GM18499 (cell line): ENCODE data around the gene TIMM22.
"Not testable (repeated sequence)": the region's sequence is repeated elsewhere in the genome, so short reads cannot be mapped to it uniquely, and the experiment has no call there.

ENCODE experiments used
- ATAC-seq: cut with Tn5 transposase; IDR thresholded peaks from one replicate; pipeline ENCODE4 v1.9.1; 2021; ENCODE audit warnings: moderate number of reproducible peaks; ENCODE audit not compliant: insufficient read depth, unreplicated experiment

Gene TIMM22

DNA sequence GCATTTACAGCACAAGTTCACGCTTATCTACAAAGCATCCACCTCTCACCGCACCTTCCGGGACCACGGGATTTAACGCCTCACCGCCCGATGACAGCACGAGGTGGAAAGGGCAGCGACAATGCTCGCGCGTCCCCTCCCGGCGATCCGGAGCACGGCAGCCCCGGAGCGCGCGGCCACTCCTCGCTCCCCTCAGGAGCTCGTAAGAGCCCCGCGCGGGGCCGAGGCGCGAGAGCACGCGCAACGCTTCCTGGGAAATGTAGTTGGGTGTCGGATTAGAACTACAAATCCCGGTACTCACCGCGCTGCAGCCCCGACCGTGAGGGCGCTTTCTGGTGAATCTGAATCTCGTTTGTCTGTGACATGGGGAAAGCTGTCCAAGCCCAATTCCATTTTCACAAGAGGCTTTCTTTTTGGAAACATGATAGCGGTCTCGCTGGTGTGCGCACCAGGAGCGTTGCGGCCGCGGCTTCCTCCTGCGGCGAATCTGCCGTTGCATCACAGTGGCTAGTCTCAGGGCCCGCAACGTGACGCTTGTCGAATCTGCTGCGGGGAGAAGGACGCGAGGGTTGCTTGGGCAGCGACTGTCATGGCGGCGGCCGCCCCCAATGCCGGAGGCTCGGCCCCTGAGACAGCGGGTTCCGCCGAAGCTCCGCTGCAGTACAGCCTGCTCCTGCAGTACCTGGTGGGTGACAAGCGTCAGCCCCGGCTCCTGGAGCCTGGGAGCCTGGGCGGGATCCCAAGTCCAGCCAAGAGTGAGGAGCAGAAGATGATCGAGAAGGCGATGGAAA, at the start of gene TIMM22:
TIMM22 (plus strand) TSS at position 576 of the 791 bp plus-strand sequence; CDS start at position 590, 14 bp downstream.
- peak; percentile 71 for ATAC-seq

DNA sequence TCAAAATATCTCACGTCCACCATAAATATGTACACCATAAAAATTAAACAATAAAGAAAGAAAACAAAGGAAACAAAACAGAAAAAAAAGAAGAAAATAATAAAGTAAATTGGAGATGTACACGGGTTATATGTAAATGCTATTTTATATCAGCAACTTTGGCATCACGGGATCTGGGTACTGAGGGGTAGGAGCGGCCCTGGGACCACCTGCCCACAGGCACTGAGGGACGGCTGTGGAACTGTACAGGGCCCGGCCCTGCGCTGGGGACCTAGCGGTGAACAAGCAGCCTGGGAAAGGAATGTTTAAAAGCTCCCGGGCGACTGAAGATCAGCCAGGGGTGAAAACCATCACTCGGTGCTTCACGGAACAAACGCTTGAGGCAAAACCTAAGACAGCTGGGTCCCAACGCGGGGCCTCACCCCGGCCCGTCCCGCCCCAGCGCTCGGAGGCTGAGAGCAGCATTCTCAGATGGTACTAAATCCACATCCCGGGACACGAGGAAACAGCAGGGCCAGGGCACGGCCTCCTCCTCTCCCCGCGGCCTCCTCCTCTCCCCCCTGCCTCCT, 48.6 kb upstream of the TIMM22 start:
- no peak for ATAC-seq

DNA sequence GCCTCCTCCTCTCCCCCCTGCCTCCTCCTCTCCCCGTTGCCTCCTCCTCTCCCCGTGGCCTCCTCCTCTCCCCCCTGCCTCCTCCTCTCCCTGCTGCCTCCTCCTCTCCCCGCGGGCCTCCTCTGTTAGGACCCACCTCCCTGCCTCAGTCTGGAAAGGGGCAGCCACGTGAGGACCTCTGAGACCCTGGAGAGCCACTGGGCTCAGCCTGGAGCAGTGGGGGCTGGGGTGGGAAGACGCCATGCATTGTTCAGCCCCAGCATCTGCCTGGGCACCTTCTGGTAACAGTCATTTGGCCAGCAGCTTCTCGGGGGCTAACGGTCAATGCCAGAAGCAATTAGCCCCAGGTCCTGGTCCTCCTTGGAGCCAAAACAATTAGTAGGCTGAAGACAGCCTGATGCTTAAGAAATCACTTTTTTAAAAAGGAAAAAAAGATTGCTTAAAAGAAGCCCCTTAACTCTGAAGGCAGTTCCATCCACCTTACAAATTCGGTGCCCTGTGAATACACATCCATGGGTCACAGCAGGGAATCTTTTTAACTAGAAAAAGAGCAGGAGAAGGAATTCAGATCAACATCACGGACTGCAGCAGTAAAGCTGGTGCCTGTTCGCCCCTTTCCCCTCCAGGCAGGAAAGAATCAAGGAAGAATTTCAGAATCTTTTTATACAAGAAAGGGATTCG, 47.2 kb upstream of the TIMM22 start:
- ATAC-seq, result no peak

DNA sequence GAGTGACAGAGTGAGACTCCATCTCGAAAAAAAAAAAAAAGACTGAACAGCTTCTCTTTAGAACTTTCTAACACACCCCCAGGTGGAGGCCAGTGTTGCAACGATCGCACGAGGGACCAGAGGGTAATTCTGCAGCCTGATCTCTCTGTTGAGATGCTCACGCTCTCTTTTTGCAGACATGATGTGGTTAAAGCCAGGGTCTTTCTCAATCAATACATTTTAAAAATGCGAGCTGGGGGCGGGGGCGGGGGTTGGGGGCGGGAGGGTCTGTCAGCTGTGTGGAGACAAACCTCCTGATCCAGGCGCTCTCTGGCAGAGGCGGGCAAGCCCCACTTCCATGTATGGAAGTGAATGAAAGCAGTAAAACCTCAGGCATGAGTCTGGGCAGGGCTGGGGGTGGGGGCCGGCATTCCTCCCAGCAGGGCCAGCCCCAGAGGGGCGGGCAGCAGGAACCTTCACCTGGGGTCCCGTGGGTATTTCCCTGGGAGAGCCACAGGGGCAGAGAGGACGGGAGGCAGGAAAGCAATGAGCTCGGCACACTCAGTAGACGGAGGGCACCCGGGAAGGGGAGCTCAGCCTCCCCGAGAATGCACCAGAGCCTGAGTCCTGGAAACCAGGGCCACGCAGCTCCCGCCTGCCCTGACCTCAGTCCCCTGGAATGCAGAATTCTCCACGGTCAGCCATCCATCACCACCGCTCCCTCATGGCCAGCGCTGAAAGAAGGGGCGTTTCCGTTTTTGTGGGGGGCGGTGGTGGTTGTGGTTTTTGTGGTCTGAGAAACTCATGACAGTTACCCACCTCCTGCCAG, 45.4 kb upstream of the TIMM22 start:
- no peak for ATAC-seq

DNA sequence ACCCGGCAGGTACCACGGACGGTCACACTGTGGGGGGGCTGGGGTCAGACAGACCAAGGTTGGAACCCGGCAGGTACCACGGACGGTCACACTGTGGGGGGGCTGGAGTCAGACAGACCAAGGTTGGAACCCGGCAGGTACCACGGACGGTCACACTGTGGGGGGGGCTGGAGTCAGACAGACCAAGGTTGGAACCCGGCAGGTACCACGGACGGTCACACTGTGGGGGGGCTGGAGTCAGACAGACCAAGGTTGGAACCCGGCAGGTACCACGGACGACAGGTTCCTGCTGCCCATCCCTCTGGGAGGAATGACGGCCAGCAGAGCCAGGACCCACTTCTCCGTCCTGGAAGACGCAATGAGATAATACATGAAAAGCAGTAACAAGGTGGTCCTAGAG, 44.3 kb upstream of the TIMM22 start:
- not testable (repeated sequence) for ATAC-seq

DNA sequence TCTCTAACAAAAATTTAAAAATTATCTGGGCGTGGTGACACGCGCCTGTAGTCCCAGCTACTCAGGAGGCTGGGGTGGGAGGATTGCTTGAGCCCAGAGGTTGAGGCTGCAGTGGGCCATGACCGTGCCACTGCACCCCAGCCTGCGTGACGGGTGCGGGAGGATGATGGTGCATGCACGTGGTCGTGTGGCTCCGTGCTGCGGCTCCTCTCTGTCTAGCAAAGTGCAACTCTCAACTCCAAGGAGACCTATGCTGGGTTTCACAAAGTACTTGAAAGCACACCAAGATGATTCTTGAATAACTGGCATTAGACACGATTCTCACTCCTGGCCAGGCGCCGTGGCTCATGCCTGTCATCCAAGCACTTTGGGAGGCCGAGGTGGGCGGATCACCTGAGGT, 43.2 kb upstream of the TIMM22 start:
- no peak for ATAC-seq

DNA sequence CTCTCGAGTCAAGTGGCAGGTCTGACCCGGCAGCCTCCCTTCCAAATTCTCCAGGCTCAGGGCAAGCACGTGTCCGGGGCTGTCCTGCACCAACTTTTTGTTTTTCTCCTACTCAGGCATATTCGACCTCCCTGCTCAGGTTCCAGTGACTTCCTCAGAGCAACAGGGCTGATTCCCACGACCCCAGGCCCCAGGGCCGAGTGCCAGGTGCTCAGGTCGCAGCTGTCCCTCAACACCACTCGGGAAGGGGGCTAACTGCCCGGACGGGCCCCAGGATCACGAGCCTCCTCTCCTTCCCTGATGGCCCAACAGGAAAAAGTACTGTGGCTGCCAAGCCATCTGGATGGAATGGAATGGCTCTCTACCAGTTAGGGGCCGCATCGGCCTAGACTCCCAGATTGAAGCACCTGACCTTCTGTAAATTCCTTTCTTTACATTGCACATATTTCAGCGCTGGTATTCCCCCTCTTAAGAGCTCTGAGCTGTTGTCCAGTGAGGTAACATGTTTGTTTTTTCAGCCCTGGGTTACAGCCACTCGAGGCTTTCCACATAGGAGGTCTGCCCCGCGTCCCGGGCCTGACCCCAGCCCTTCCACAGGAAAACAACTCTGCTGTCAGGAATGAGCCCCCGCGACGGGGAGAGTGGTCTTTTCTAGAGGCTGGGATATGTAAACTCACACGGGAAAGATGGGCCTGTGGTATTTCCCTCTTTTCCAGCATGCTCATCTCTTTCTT, 42.3 kb upstream of the TIMM22 start:
- ATAC-seq, result no peak

DNA sequence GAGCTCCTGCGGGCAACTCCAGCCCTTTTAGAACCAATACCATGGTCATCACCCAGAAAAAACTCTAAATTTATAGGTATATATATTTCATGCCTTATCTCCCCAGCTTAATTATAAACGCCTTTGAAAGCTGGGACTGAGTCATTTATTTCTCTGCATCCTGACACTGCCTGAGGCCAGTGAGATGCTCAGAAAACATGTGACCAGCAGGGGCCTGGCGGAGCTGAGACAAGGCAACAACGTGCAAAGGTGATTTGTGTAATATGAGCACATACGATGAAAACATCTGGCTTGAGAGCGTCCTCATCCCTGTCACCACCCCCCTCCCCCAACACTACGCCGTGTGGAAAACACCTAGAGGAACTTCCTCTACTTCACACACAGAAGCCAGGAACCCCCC, 40.0 kb upstream of the TIMM22 start:
- ATAC-seq, result no peak

DNA sequence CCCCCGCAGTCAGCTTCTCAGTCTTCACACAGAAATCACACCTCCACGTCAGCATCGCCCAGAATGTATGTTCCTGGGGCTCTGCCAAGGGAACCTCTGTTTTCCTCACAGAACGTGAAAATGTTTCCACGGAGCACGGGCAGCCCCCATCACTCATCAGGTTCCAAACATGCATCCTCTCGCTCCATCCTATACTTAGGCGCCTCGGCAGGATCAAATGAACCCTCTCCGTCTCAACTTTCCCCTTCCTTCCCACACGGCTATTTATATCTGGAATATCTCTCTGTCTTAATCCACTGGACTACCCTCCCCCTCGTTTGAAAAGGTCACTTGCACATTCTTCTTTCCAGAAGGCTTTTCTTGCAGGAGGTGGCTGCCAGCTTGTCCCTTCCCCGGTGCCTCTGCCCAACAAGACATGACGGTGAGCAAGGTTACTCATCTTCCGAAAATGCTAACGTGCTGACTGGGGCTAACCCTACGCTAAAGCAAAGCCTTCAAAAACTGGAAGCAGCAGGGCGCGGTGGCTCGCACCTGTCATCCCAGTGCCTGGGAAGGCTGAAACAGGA, 39.0 kb upstream of the TIMM22 start:
- no peak for ATAC-seq

DNA sequence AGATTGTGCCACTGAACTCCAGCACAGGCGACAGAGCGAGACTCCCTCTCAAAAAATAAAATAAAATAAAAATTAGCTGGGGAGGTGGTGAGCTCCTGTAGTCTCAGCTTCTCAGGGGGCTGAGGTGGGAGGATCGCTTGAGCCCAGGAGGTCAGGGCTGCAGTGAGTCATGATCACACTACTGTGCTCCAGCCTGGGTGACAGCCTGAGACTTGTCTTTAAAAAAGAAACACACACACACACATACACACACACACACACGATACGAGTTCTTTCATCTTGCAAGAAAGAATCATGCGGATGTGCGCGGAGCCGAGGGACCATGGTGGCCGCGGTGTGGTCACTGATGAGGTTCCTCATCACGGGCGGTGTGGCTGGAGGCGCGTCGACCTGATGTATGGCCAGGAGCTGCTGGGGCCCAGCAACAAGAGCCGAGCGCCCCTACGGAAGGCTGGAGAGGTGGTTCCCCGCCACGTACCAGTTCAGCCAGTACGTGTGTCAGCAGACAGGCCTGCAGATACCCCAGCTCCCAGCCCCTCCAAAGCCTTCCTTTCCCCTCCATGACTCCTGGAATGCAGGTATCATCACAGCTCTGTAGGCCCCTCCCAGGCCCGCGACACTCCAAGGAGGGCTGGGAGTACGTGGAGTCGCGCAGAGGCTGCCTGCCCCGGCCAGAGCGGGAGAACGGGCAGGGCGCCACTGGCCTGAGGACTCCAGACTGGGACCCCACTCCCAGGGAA, 38.0 kb upstream of the TIMM22 start:
- ATAC-seq, result no peak

DNA sequence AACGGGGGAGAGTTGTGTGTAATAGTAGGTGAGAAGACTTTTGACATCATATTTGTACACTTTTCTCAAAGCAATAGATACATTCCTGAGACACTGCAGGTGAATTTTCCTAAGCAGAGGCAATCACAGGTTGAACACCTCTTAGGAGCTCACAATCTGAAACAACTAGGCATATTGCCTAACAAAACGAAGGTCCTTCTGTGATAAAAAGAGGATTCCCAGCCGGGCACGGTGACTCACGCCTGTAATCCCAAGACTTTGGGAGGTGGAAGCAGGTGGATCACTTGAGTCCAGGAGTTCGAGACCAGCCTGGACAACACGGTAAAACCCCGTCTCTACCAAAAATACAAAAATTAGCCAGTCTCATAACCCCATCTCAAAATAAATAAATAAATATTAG, 34.8 kb upstream of the TIMM22 start:
- ATAC-seq, result no peak

DNA sequence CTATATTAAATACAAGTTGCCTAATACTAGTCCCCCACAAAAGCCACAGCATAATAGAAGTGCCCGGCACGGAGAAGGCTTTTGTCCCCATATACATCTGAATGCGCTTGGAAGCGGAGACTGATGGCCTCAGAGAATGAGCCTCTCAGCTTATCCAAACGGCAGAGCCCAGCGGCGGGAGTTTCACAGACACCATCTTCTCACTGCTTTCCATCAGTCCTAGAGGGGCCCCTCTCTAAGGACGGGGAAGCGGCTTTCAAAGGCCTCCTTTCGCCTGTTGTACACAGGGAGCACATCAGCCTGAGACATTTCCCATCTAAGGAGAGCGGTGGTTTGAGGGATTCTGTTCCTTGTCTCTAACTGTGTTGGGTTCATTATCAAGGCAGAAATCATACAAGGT, 34.3 kb upstream of the TIMM22 start:
- ATAC-seq, result no peak

DNA sequence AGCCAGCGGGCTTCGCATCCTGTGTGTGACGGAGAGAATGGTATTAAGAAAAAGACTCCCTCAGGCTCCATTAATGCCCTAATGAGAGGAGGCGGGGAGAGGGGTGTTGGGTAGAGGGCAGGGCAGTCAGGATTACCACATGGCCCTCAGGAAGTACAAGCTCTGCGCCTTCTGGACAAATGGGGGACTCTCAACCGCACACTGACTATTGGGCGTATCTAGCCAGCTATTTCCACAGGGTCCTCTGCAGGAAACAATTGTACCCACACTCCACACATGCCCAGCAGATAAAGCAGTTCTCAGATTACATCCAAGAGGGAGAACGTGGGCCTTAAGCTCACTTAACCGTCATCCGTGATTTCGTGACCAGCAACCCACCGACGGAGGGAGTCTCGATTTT, 32.1 kb upstream of the TIMM22 start:
- no peak for ATAC-seq

DNA sequence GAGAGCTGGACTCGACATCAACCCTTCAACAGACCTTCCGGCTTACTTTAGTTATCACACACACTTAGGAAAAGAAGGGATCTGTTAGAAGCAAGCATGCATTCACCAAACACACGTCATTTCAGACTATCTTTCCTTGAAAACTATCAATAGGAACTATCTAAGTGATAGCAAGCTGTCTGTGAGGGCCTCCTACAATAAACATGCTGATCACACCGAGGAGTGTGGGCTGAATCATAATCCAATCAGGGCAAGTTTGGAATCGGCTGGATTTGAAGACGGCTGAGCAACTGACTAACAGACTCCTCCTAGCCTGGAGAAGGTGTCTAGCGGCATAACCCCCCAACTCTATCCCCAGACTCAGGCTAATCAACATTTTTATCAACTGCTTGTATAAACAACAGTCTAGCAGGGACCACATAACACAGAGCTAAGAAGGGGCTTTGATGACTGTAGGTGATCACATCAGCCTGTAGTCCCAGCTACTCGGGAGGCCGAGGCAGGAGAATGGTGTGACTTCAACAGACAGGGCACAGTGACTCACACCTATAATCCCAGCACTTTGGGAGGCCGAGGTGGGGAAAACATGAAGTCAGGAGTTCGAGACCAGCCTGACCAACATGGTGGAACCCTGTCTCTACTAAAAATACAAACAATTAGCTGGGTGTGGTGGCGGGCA, 31.5 kb upstream of the TIMM22 start:
- no peak for ATAC-seq

DNA sequence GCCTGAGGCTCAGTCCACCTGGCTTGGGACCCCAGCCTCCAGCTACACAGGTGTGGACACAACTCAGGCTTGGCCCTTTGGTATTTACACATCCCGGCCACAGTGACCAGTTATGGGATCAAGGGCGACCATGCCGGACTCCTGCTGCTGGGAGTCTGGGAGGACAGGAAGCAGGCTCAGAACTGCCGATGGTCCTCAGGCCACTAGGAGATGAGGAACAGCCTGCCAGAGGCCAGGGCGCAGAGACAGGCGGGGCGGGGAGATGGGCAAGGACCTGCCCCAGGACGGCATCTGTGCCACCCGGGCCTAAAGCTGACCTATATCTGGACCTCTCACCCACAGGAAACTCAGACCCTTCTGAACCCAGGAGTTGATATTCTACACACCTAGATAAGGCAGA, 29.8 kb upstream of the TIMM22 start:
- no peak for ATAC-seq

DNA sequence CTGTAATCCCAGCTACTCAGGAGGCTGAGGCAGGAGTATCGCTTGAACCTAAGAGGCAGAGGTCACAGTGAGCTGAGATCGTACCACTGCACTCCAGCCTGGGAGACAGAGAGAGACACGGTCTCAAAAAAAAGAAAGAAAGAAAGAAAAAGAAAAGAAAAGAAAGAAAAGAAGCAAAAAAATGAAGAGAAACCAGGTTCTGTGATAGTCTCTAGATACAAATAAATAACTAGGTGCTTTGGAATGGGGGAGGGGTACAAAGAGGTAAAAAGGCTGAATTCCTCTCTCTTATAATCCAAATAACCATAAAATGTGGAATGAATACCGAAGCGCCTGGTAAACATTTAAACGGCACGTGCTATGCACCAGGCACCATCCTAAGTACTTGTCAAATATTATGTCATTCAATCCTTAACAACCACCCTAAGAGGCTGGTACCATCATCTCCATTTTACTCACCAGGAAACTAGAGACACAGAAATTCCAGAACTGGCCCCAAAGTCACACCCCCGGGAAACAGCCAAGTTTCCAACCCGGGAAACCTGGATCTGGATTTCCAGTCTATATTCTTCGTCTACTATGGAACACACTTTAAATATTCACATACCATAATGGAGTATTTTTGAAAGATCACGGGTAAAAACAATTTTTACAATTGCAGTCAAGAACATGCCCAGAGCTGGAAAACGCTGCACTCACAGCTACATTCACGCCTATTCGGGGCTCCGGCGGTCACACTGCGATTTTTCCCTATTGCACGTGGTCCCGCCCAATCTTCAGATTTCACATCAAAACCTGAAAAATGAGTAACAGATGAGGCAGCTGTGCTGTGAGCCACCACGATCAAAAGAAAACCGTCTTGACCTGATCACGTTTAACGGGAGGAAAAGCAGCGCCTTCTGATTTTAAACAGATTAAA, 27.9 kb upstream of the TIMM22 start:
- ATAC-seq, result no peak

DNA sequence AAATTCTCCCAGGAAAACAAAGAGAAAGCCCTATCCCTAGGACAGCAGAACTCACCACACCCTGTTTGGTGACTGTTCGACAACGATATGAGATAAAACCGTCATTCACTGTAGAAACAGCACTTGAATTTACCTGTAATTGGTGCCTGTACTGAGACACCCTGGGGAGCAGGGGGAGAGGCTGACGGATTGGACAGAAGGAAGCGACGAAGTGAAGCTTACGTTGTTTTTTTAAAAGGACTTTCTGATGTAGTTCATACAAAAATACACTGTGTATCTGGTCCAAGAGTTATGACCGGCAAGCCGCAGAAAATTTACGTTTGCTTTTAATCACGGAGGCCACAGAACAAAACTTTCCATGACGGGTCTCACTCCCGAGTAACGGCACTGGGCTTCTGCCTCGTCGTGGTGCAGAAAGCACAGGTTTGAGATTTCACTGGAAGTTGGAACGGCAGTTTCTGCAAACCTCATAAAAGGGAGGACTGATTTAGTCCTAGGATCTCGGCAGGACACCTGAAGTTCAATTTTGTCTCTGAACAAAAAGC, 27.0 kb upstream of the TIMM22 start:
- ATAC-seq, result no peak
